IPS-18c (cell line): ENCODE measurements around the gene PRKRIP1.
"Not testable (repeated sequence)": the region's sequence is repeated elsewhere in the genome, so short reads cannot be mapped to it uniquely, and the experiment has no call there.

Experiments used
- H3K4me3 ChIP-seq: 2 replicates; pipeline ENCODE4 v1.7.0; 2013; ENCODE audit warnings: low read depth, mild to moderate bottlenecking, low read length, moderate library complexity; ENCODE audit not compliant: insufficient read depth
- H3K9me3 ChIP-seq: one replicate; pipeline ENCODE4 v1.6.1; 2013; ENCODE audit warnings: mild to moderate bottlenecking, low read length, moderate library complexity; ENCODE audit not compliant: control insufficient read depth, insufficient read depth

PRKRIP1 gene

GRCh38 chr7:102395873-102396709, at the start of gene PRKRIP1:
Gene PRKRIP1, plus strand, starts transcription at chr7:102396363. Its CDS starts 49 bp downstream, at chr7:102396412.
- no peaks in the 10 kb centered on the region for H3K9me3 ChIP-seq

GRCh38 chr7:102346983-102347382, 49.2 kb upstream of the PRKRIP1 start:
- H3K4me3 ChIP-seq, H3K9me3 ChIP-seq: not testable (repeated sequence)

More at GRCh38 chr7:102395873-102396709, at the start of gene PRKRIP1:
- H3K4me3 ChIP-seq = peak within 1 kb of the TSS; percentile 90

GRCh38 chr7:102356344-102356743, 39.8 kb upstream of the PRKRIP1 start, which contains the start of gene SPDYE6:
Gene SPDYE6, minus strand, starts transcription at chr7:102356444. Its CDS starts 421 bp downstream, at chr7:102356023.
- not testable (repeated sequence) for H3K9me3 ChIP-seq, H3K4me3 ChIP-seq

GRCh38 chr7:102363549-102364393, 32.4 kb upstream of the PRKRIP1 start:
- not testable (repeated sequence) for H3K9me3 ChIP-seq
- peak overlapping the region; percentile 79 for H3K4me3 ChIP-seq

- not testable (repeated sequence) for H3K9me3 ChIP-seq
- peak overlapping the region; percentile 79 for H3K4me3 ChIP-seq
Observed at GRCh38 chr7:102364394-102364886, 31.7 kb upstream of the PRKRIP1 start.

- H3K4me3 ChIP-seq, H3K9me3 ChIP-seq: not testable (repeated sequence)
Observed at GRCh38 chr7:102365390-102365789, 30.8 kb upstream of the PRKRIP1 start.

- H3K9me3 ChIP-seq = not testable (repeated sequence)
Observed at GRCh38 chr7:102370038-102370437, 26.1 kb upstream of the PRKRIP1 start.

GRCh38 chr7:102372796-102373195, 23.4 kb upstream of the PRKRIP1 start:
- H3K9me3 ChIP-seq, H3K4me3 ChIP-seq: not testable (repeated sequence)

More at GRCh38 chr7:102370038-102370437, 26.1 kb upstream of the PRKRIP1 start:
- H3K4me3 ChIP-seq = not testable (repeated sequence)

- no peaks in the 10 kb centered on the region for H3K9me3 ChIP-seq
- H3K4me3 ChIP-seq = no peak overlapping the region
Observed at GRCh38 chr7:102376964-102377466, 19.1 kb upstream of the PRKRIP1 start.

GRCh38 chr7:102380837-102381236, 15.3 kb upstream of the PRKRIP1 start:
- not testable (repeated sequence) for H3K9me3 ChIP-seq, H3K4me3 ChIP-seq

- H3K4me3 ChIP-seq, H3K9me3 ChIP-seq: not testable (repeated sequence)
Observed at GRCh38 chr7:102381696-102382425, 14.3 kb upstream of the PRKRIP1 start.

- H3K9me3 ChIP-seq = no peaks in the 10 kb centered on the region
- H3K4me3 ChIP-seq = no peak overlapping the region
Observed at GRCh38 chr7:102387064-102387463, 9.1 kb upstream of the PRKRIP1 start.

- Histone ChIP-seq H3K4me3 (no peak overlapping the region), H3K9me3 (no peaks in the 10 kb centered on the region)
Observed at GRCh38 chr7:102389810-102390209, 6.4 kb upstream of the PRKRIP1 start.

GRCh38 chr7:102390697-102391484, 5.3 kb upstream of the PRKRIP1 start:
- no peak overlapping the region for H3K4me3 ChIP-seq
- no peaks in the 10 kb centered on the region for H3K9me3 ChIP-seq

GRCh38 chr7:102392330-102392729, 3.8 kb upstream of the PRKRIP1 start:
- Histone ChIP-seq H3K4me3 (no peak overlapping the region), H3K9me3 (no peaks in the 10 kb centered on the region)

- Histone ChIP-seq H3K9me3 (no peaks in the 10 kb centered on the region), H3K4me3 (no peak overlapping the region)
Observed at GRCh38 chr7:102393467-102393866, 2.7 kb upstream of the PRKRIP1 start.
